Naive thymus-derived CD8-positive, alpha-beta T cell (primary cell): ENCODE data around the gene HACD2. TPM values are rescaled to one million over a fixed set of nuclear protein-coding genes. Genes with fewer than 3 reads are reported as not detected.

Experiments
- ATAC-seq, 2 donors: fragments of 150-1000 bp; cut with Tn5 transposase in 1 of 2; sonication (Bioruptor Pico), chemical (Tn5 transposase) in 1 of 2; 1 replicate in 1 of 2; 2 replicates in 1 of 2; pipeline ENCODE4 v1.10.0; 2021; ENCODE audit warnings: mild to moderate bottlenecking in 2 of 2, moderate library complexity in 2 of 2
- POLR2A ChIA-PET: fragments of 350-600 bp; sonication (Branson Sonifier 250); formaldehyde crosslinking; loops from one replicate; lab custom pipeline; 2021; ENCODE audit warnings: antibody characterized with exemption; lab: Charles Lee
- DNase-seq, 10 donors: peaks; one replicate each; pipeline versions ENCODE4 v3.0.0 to v3.0.0-alpha.2; 2020 to 2022
- H3K27ac Mint-ChIP-seq, 10 donors: one replicate each; pipeline ENCODE4 v1.8.0; 2020 to 2022; ENCODE audit warnings: mild to moderate bottlenecking in 10 of 10, mixed read lengths in 10 of 10, moderate library complexity in 4 of 10, inconsistent platforms in 1 of 10
- H3K27me3 Mint-ChIP-seq, 5 donors: one replicate each; pipeline ENCODE4 v1.8.0; 2021 to 2022; ENCODE audit warnings: mixed read lengths in 5 of 5
- H3K36me3 Mint-ChIP-seq, 3 donors: one replicate each; pipeline ENCODE4 v1.8.0; 2020 to 2022; ENCODE audit warnings: mixed read lengths in 3 of 3, mild to moderate bottlenecking in 2 of 3, inconsistent platforms in 1 of 3
- H3K4me1 Mint-ChIP-seq, 4 donors: one replicate each; pipeline ENCODE4 v1.8.0; 2021 to 2022; ENCODE audit warnings: mixed read lengths in 4 of 4
- H3K4me3 Mint-ChIP-seq, 10 donors: one replicate each; pipeline ENCODE4 v1.8.0; 2020 to 2022; ENCODE audit warnings: mild to moderate bottlenecking in 10 of 10, mixed read lengths in 10 of 10, moderate library complexity in 6 of 10, inconsistent platforms in 1 of 10
- H3K9me3 Mint-ChIP-seq, 9 donors: one replicate each; pipeline ENCODE4 v1.8.0; 2020 to 2022; ENCODE audit warnings: mixed read lengths in 9 of 9, mild to moderate bottlenecking in 3 of 9, inconsistent platforms in 1 of 9, moderate library complexity in 1 of 9
- polyA plus RNA-seq, 3 donors: library from polyadenylated mRNA; unstranded; fragments of 300-500 nt; fragmentation: Illumina TruSeq; gene quantifications; one replicate each; pipeline ENCODE4 v1.2.3, GENCODE V29; 2021
- total RNA-seq, 8 experiments: library from RNA in 2 of 8; stranded (reverse) in 2 of 8; gene quantifications; one replicate each; pipeline ENCODE4 v1.2.3 and lab custom pipeline; 2021 to 2026

The HACD2 gene
- total and polyA plus RNA-seq, 5 experiments from 2014 or later: 16.0 to 28.9 (median 20.5) TPM

- ATAC-seq (no peak), DNase-seq (no peak)
- no peaks in the 10 kb centered on the region for H3K36me3 Mint-ChIP-seq
- H3K4me1 Mint-ChIP-seq: peaks cover 0 to 7% (median 6%) of the 10 kb centered on the region in 4 donors
- H3K27me3 Mint-ChIP-seq: peaks cover 44 to 77% (median 64%) of the 10 kb centered on the region in 5 donors
- peak overlapping the region in 8 of 10 donors; percentile 54 to 84 (median 74) for H3K4me3 Mint-ChIP-seq
- H3K9me3 Mint-ChIP-seq: peaks cover 0 to 3% (median 0%) of the 10 kb centered on the region in 9 donors
- POLR2A ChIA-PET: no interaction called here
- H3K27ac Mint-ChIP-seq: no peak overlapping the region
These were observed 138.6 kb downstream of the HACD2 start for GRCh38 chr3:123446210-123446609.

GRCh38 chr3:123445702-123446101, 139.2 kb downstream of the HACD2 start:
- peaks cover 0 to 3% (median 0%) of the 10 kb centered on the region in 9 donors for H3K9me3 Mint-ChIP-seq
- ATAC-seq (no peak), DNase-seq (no peak)
- peaks cover 41 to 77% (median 63%) of the 10 kb centered on the region in 5 donors for H3K27me3 Mint-ChIP-seq
- POLR2A ChIA-PET: no interaction called here
- peak overlapping the region in 3 of 10 donors; percentile 38 to 64 (median 46) for H3K4me3 Mint-ChIP-seq
- no peak overlapping the region for H3K27ac Mint-ChIP-seq
- H3K36me3 Mint-ChIP-seq: no peaks in the 10 kb centered on the region
- peaks cover 0 to 7% (median 6%) of the 10 kb centered on the region in 4 donors for H3K4me1 Mint-ChIP-seq

- DNase-seq: no peak
- Mint-ChIP-seq H3K4me1 (peaks cover 0 to 7% (median 2%) of the 10 kb centered on the region in 4 donors), H3K4me3 (no peak overlapping the region), H3K27ac (no peak overlapping the region), H3K36me3 (no peaks in the 10 kb centered on the region), H3K9me3 (peaks cover 0 to 3% (median 0%) of the 10 kb centered on the region in 9 donors), H3K27me3 (peaks cover 40 to 75% (median 59%) of the 10 kb centered on the region in 5 donors)
- ATAC-seq: no peak
- POLR2A ChIA-PET: no interaction called here
These were observed 140.1 kb downstream of the HACD2 start for GRCh38 chr3:123444744-123445143.

- Mint-ChIP-seq H3K9me3 (peaks cover 0 to 3% (median 0%) of the 10 kb centered on the region in 9 donors), H3K4me3 (no peak overlapping the region), H3K36me3 (no peaks in the 10 kb centered on the region), H3K4me1 (peaks cover 0 to 7% (median 2%) of the 10 kb centered on the region in 4 donors), H3K27me3 (peaks cover 43 to 75% (median 61%) of the 10 kb centered on the region in 5 donors), H3K27ac (no peak overlapping the region)
- DNase-seq (no peak), ATAC-seq (no peak)
- POLR2A ChIA-PET: no interaction called here
These were observed 140.8 kb downstream of the HACD2 start for GRCh38 chr3:123444023-123444422.

- no peak overlapping the region for H3K4me3 Mint-ChIP-seq
- DNase-seq (no peak), ATAC-seq (no peak)
- H3K36me3 Mint-ChIP-seq: no peaks in the 10 kb centered on the region
- H3K27me3 Mint-ChIP-seq: peaks cover 43 to 85% (median 61%) of the 10 kb centered on the region in 5 donors
- H3K4me1 Mint-ChIP-seq: peaks cover 0 to 7% (median 2%) of the 10 kb centered on the region in 4 donors
- H3K9me3 Mint-ChIP-seq: peaks cover 0 to 3% (median 0%) of the 10 kb centered on the region in 9 donors
- POLR2A ChIA-PET: no interaction called here
- H3K27ac Mint-ChIP-seq: no peak overlapping the region
These were observed 141.9 kb downstream of the HACD2 start for GRCh38 chr3:123442908-123443307.

GRCh38 chr3:123442125-123442524, 142.7 kb downstream of the HACD2 start:
- Mint-ChIP-seq H3K36me3 (no peaks in the 10 kb centered on the region), H3K9me3 (peaks cover 0 to 3% (median 0%) of the 10 kb centered on the region in 9 donors), H3K4me3 (no peak overlapping the region), H3K27me3 (peaks cover 43 to 81% (median 57%) of the 10 kb centered on the region in 5 donors), H3K27ac (no peak overlapping the region), H3K4me1 (peaks cover 0 to 3% (median 2%) of the 10 kb centered on the region in 4 donors)
- ATAC-seq: no peak
- POLR2A ChIA-PET: no interaction called here
- no peak for DNase-seq

Other genes with a start within 250 kb of the HACD2 start
- gene ADCY5, start 136.0 kb downstream of the HACD2 start, total RNA-seq: not detected
- under 1 TPM in 2 of 3 donors, not detected in 1; 0.03 to 0.07 TPM for gene ADCY5, start 136.0 kb downstream of the HACD2 start, polyA plus RNA-seq